ENCODE results near the gene ESRRG.

DNA sequence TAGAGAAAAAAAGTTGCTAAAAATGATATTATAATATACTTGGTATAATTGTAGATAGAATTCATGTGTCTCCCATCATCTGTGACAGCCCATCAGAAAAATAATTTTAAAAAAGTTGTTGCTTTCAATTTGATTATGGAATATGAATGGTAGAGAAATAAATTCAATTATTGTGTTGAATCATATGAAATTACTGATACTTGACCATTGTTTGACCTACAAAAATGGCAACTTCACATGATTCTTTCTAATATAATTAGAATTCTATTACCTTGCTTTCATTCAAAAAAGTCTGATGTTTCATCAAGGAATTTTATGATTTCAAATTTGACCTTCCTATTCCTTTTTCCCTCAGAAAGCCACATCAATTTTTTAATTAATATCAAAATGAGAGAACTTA lies 11.5 kb downstream of the ESRRG start:
- TF ChIP-seq, protein P1, sequence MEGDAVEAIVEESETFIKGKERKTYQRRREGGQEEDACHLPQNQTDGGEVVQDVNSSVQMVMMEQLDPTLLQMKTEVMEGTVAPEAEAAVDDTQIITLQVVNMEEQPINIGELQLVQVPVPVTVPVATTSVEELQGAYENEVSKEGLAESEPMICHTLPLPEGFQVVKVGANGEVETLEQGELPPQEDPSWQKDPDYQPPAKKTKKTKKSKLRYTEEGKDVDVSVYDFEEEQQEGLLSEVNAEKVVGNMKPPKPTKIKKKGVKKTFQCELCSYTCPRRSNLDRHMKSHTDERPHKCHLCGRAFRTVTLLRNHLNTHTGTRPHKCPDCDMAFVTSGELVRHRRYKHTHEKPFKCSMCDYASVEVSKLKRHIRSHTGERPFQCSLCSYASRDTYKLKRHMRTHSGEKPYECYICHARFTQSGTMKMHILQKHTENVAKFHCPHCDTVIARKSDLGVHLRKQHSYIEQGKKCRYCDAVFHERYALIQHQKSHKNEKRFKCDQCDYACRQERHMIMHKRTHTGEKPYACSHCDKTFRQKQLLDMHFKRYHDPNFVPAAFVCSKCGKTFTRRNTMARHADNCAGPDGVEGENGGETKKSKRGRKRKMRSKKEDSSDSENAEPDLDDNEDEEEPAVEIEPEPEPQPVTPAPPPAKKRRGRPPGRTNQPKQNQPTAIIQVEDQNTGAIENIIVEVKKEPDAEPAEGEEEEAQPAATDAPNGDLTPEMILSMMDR (IDR thresholded peaks at IDR 0.05): no peak
- TF ChIP-seq POLR2A (IDR thresholded peaks at IDR 0.05): no peak

Data from lower leg skin (tissue), 3 donors.